GM18520 (cell line): ENCODE measurements around the gene FCN2.

Source experiments
- ATAC-seq: cut with Tn5 transposase; IDR thresholded peaks from one replicate; pipeline ENCODE4 v1.9.1; 2021; ENCODE audit not compliant: unreplicated experiment

The FCN2 gene

DNA sequence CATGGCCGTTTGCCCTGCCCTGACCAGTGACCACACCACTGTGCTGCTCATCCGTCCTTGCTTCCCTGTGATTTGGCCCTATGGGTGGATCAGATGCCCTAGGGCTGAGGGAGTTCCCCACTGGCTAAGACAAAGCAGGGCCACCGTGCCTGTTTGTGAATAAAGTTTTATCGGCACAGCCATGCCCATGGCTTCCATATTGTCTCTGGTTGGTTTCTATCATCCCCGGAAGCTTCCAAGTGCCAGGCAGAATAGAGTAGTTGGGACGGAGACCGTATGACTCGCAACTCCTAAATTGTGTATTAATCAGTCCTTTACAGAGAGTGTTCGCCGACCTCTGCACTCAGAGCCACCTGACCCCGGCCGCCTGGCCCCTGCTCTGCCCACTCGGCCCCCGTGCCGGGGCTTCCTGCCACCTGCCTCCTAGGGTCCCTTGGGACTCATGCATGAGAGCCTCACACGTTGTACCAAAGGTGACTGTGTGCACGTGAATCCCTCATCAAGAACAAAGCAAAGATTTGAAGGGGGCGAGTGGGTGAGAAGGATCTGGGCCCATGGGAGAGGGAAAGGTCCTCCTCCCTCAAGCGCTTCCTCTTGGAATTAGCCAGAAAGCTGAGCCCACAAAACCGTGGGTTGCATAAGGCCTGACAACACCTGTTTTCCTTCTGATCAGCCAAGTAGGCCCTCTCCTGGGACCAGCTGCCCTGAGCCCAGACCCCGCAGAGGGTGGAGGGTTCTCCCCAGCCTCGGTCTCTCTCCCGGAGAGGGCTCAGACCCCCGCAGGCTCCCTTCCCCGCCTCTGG is 11.7 kb upstream of the FCN2 start:
- no peak for ATAC-seq

GRCh38 chr9:134869554-134870300 is 10.9 kb upstream of the FCN2 start:
- no peak for ATAC-seq

DNA sequence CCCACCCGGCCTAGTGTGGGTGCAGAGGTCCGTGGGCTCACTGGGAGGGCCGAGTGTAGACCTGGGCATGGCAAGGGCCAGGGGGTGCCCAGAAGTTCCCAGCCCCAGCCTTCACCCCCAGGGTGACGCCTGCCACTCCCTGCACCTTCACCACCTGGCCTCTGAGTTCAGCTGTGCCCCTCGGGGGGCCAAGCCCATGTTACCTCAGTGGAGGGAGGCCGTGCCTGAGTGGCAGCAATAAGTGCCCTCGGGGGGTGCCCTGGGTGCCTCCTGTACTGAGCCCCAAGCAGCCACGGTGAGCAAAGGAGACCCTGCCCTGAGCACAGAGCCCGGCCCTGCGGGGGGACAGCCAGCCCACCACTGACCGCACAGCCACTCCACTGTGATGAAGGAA is 10.3 kb upstream of the FCN2 start:
- no peak for ATAC-seq

DNA sequence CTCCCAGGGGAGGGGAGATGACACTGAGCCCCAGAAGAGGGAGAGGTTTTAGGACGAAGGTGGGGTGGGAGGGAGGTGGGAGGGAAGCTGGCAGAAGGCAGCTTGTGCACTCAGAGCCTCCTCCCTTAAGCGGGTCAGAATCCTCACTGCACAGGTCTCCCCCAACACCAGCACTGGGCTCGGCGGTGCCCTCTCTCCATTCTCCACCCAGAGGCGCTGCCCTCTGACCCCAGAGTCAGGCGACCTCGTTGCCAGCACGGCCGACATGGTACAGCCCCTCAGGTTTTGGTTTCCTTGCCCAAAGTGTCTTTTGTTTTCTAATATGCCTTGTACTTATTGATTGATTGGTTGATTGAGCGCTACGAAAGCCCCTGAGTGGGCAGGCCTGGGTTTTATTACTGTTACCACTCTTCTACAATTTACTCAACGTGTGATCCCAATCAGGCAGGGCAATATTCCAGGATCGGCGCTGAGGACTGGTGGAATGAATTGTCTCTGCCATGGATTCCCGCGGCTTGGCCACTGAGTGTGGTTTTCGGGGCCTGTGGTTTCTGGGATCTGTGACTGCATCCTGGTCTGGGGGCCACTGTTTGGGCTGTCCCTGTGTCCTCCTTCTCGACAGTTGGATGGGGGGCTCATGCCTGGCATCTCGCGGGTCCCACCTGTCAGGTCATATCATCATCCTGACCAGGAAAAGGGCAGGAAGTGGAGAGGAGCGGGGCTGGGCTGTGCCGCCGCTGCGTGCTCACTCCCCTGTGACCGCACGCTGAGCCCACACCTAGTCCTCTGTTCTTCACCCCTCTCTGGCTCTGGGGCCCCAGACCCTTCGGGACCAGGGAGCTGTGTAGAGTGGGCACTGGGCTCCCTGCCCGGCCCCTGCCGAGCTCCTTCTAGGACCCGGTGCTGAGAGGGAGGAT is 9.6 kb upstream of the FCN2 start:
- no peak for ATAC-seq

- no peak for ATAC-seq
These were observed 8.8 kb upstream of the FCN2 start for GRCh38 chr9:134871697-134872340.

DNA sequence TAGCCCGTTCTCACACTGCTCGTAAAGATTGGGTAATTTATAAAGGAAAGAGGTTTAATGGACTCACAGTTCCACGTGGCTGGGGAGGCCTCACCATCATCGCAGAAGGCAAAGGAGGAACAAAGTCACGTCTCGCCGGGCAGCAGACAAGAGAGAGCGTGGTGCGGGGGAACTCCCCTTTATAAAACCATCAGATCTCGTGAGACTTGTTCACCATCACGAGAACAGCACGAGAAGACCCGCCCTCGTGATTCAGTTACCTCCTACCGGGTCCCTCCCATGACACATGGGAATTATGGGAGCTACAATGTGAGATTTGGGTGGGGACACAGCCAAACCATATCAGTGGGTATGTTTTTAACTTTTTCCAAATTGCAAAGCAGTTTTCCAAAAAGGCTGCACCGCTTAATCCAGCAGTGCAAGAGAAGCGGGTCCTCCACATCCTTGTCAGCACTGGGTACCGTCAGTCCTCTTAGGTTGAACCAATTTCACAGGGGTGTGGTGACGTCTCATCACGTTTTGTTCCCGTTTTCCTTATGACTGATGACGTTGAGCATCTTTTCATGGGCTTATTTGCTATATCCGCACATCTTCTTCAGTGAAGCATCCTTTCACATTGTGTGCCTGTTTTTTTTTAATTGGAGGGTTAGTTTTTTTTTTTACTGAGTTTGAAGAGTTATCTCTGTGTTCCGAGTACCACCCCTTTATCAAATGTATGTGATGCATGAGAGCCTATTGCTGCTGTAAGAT is 8.0 kb upstream of the FCN2 start:
- no peak for ATAC-seq

DNA sequence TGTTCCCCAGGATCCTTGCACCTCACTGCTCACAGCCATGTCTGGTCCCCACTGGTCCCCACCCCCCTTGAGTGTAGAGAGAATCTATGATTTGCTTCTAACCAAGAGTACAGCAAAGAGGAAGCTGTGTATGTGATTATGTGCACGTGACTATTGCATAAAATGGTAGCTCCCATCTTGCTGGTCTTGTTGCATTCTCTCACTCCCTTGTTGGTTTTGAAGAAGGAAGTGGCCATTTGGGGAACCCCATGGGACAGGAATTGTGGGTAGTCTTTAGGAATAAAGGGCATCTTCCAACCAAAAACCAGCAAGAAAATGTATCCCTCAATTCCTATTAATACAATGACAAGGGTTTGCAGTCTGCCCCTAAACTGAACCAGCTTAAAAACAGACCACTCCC is 5.2 kb upstream of the FCN2 start:
- ATAC-seq: no peak

- ATAC-seq: no peak
These were observed 3.1 kb upstream of the FCN2 start for GRCh38 chr9:134877541-134877940.

DNA sequence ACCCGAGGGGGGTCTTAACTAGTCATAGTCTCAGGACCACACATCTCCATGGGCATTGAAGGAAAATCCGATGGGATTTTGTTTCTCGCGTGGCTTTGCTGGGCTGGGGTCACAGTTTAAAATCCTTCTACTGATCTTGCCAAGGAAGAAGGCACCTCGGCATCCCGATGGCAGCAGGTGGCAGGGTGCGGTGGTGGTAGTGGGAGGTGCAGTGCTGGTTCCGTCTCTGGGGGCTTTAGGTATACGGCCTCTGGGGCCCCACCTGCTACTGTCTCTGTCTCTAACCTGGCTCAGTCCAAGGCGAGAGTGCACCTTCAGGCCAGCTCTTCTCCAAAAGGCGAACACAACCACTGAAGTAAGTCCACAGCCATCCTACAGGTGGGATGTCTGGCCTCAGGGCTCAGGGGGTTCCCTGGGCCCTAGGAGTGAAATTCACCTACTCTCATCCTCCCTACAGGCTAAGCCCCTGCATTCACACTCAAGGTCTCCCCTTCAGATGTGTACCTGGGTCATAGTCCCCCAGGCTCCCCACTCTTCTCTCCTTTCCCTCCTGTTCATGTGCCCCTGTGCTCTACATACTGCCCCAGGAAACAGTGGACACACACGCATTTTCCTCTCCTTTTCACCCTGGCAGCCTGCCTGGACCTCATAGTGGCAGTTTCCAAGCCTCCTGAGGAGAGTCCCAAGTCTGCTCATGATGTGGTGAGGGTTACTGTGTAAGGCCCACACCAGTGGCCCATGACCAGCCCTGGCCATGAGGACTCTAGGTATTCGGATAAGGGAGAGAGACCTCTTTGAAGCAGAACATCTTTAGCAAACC is 736 bp upstream of the FCN2 start:
- no peak for ATAC-seq

DNA sequence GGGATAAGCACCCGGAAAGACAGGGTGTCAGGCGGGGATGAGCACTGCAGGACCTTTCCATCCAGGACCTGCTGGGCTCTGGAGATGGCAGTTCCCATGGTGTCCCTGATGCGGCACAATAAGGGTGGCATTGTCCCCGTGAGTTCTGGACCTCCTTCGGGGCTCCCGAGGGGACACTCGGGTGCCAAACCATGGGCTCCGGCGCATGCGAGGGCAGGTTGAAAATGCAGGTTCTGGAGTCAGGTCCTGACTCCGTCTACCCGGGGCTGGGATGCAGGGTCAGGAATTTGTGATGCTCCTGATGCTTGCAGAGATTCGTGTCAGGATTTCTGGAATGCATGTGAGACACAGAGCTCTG is 682 bp downstream of the FCN2 start:
- ATAC-seq: no peak

GRCh38 chr9:134882204-134882785 is 1.7 kb downstream of the FCN2 start:
- ATAC-seq: no peak

GRCh38 chr9:134883040-134883782 is 2.6 kb downstream of the FCN2 start:
- ATAC-seq: no peak

DNA sequence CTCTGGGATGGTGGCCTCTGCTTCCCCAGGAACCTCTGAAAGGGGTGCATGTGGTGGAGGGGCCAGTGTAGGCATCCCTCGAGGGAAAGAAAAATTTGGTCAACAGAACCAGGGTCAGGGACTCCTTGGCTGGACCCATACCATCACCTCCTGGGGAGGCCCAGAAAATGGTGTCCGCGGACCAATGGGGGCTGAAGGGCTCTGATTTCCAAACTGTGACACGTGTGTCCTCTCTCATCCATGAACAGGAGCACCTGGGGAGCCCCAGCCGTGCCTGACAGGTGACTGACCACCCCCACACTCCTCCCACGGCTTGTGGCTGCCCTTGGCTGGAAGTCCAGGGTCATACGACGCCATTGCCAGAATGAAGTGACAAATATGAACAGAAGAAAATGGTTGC is 3.9 kb downstream of the FCN2 start:
- no peak for ATAC-seq

- ATAC-seq: no peak
These were observed 4.5 kb downstream of the FCN2 start for GRCh38 chr9:134885001-134885678.

- no peak for ATAC-seq
These were observed 5.2 kb downstream of the FCN2 start for GRCh38 chr9:134885679-134886412.

DNA sequence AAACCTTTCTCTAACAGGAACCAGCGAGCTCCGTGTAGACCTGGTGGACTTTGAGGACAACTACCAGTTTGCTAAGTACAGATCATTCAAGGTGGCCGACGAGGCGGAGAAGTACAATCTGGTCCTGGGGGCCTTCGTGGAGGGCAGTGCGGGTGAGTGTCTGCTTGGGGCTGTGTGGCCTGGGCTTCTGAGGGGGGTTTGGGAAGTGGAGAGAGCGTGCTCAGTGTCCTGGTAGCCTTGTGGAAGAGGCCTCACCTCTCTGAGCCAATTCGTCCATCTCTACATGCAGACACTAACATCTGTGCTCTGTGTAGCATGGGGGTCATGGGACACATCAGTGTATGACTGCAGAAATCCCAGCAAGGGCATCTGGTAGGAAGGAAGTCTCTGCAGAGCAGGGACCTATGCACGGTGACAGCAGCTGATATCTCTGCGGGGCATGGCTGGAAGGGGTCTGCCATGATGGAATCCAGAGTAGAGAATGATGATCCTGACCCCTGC is 5.9 kb downstream of the FCN2 start:
- no peak for ATAC-seq

- ATAC-seq: no peak
These were observed 6.6 kb downstream of the FCN2 start for GRCh38 chr9:134887219-134887618.
